Fibroblast of the aortic adventitia (primary cell): Measurements from ENCODE around the gene MISP3. TPM values are rescaled to one million over a fixed set of nuclear protein-coding genes. Genes with fewer than 3 reads are reported as not detected.

Experiments
- DNase-seq: peaks from one replicate; pipeline ENCODE4 v3.0.0-alpha.2; 2010; ENCODE audit warnings: low read depth
- H3K4me3 ChIP-seq: 2 replicates; pipeline ENCODE4 v1.5.1; 2011; ENCODE audit warnings: low read depth, mild to moderate bottlenecking, control low read depth, low read length, moderate library complexity
- CTCF ChIP-seq: IDR thresholded peaks from 2 replicates; pipeline ENCODE4 v1.5.1; 2011; ENCODE audit warnings: mild to moderate bottlenecking, low read length, control low read depth, inconsistent platforms; ENCODE audit not compliant: insufficient read depth
- total RNA-seq: library from RNA; depleted of rRNA; stranded (reverse); fragments of >200 nt; gene quantifications from 2 replicates; pipeline ENCODE4 v1.2.3, GENCODE V29; 2012; ENCODE audit warnings: low replicate concordance

The MISP3 gene
- total RNA-seq, 1 donor: 0.72 TPM

DNA sequence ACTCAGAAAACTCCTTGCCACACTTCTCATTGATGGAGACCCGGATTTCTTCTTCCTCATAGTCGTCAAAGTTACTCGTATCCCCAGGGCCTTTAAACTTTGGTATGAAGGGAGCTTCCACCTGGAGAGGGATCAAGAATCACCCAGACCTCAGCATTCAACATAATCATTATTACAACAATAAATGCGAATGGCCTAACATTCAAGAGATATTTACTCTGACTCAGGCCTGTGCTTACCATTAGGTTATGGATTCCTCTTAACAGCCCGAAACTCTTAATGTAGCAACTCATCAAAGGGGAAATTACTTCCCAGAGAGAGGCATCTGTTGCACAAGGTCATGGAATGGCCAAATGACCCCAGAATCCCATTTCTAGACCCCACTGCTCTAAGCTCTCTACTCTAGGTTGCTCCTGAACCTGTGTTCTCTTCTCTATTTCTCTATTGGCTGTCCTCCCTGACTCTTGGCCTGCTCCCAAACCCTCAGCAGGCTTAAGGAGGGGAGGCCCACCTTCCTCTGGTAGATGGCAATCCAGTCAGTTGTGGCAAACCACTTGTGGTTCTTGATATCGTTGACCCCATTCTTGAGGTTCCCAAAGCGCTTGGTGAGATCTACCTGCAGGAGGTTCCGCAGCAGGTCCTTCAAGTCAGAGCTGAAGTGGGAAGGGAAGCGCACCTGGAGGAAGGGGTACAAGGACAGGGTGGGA is 20.7 kb downstream of the MISP3 start:
- DNase-seq: no peak
- no peak overlapping the region for H3K4me3 ChIP-seq
- no peak for TF ChIP-seq CTCF

- H3K4me3 ChIP-seq: no peak overlapping the region
- DNase-seq: no peak
- no peak for TF ChIP-seq CTCF
These were observed 22.3 kb downstream of the MISP3 start for GRCh38 chr19:14094854-14095253.

GRCh38 chr19:14096272-14096992 is 23.8 kb downstream of the MISP3 start:
- TF ChIP-seq CTCF: no peak
- no peak overlapping the region for H3K4me3 ChIP-seq
- no peak for DNase-seq

DNA sequence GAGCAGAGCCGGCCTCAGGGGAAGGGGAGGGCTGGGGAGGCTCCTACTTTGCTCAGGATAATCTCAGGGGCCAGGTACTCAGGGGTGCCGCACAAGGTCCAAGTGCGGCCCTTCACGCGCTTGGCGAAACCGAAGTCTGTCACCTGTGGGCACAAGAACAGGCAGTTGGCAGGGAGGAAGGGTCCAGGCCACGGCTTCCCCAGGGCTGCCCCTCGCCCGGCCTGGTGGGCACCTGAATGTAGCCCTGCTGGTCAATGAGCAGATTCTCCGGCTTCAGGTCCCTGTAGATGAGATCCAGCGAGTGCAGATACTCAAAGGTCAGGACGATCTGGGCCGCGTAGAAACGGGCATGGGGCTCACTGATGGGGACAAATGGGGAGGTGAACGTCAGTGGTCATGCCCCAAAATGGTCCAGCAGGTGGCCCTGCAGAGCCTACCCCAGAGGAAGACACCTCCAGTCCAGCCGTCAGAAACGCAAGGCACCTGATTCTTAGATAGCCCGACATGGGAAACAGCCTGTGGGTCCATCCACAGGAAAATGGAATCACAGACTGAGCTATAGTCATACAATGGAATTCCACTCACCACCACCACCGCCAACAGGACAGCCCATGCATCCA is 25.1 kb downstream of the MISP3 start:
- TF ChIP-seq CTCF: peak; percentile 26
- no peak overlapping the region for H3K4me3 ChIP-seq

DNA sequence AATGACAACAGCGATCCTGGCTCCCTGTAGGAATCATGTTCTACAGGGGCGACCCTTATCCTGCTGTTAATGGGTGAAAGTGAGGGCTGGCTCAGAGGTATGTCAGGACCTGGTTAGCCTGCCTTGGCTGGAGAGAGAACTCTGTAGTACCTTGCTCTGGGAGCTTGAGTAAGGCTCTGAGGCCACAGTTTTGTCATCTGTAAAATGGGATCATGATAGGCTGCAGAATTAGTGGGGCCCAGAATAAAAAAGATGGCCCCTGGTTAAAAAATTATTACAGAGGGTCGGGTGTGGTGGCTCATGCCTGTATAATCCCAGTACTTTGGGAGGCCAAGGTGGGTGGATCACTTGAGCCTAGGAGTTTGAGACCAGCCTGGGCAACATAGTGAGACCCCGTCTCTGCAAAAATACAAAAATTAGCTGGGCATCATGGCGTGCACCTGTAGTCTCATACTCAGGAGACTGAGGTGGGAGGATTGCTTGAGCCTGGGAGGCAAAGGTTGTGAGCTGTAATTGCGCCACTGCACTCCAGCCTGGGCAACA is 28.5 kb downstream of the MISP3 start:
- no peak for DNase-seq
- no peak overlapping the region for H3K4me3 ChIP-seq
- no peak for TF ChIP-seq CTCF

More for the DNA sequence above, 25.1 kb downstream of the MISP3 start:
- no peak for DNase-seq

DNA sequence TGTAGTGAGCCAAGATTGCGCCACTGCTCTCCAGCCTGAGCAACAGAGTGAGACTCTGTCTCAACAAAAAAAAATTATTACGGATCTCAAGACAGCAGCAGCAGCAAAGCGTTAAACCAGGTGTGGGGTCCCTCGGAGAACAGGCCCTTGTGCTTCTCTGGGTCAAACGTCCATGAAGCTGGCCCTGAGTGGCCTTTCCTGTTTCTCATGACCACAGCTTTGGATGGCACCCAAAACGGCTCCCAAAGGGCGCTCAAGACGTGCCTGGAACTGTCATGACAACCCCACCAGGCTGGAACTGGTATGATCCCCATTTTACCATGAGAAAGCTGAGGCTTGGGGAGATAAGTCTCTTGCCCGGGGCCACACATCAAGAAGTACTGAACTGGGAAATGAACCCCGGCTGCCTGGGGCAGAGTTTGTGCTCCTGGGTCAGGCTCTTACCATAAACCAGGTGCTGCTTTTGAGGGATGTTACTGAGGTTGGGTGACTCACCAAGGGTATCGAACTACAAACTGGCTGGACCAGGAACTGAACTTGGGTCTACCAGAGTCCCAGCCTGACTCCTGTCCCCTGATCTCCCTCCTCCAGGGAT is 29.6 kb downstream of the MISP3 start:
- no peak overlapping the region for H3K4me3 ChIP-seq
- DNase-seq: no peak
- no peak for TF ChIP-seq CTCF
